Activated CD4-positive, alpha-beta T cell treated with anti-CD3 and anti-CD28 coated beads, Interleukin-2, Interleukin-4, amounts not matched to agents 100 ng/mL and 50 ng/mL, durations not matched to agents 16 hours and 8 hours (primary cell): ENCODE data around the gene HELZ.
"Not testable (repeated sequence)": the region's sequence is repeated elsewhere in the genome, so short reads cannot be mapped to it uniquely, and the experiment has no call there.

Source experiments
- DNase-seq: peaks from one replicate; pipeline ENCODE4 v3.0.0-alpha.2; 2020; ENCODE audit warnings: low spot score

Gene HELZ

GRCh38 chr17:67181825-67182224, 63.2 kb downstream of the HELZ start:
- no peak for DNase-seq

GRCh38 chr17:67180275-67180674, 64.7 kb downstream of the HELZ start:
- DNase-seq: no peak

- DNase-seq: no peak
Measured at GRCh38 chr17:67178555-67178954, 66.4 kb downstream of the HELZ start.

GRCh38 chr17:67177732-67178131, 67.3 kb downstream of the HELZ start:
- no peak for DNase-seq

GRCh38 chr17:67174190-67174589, 70.8 kb downstream of the HELZ start:
- no peak for DNase-seq

- no peak for DNase-seq
Measured at GRCh38 chr17:67171560-67171959, 73.4 kb downstream of the HELZ start.

GRCh38 chr17:67168496-67168895, 76.5 kb downstream of the HELZ start:
- DNase-seq: no peak

GRCh38 chr17:67165201-67165600, 79.8 kb downstream of the HELZ start:
- DNase-seq: no peak

GRCh38 chr17:67164302-67164701, 80.7 kb downstream of the HELZ start:
- DNase-seq: no peak

GRCh38 chr17:67162771-67163170, 82.2 kb downstream of the HELZ start:
- no peak for DNase-seq

- no peak for DNase-seq
Measured at GRCh38 chr17:67161573-67161972, 83.4 kb downstream of the HELZ start.

- no peak for DNase-seq
Measured at GRCh38 chr17:67160791-67161190, 84.2 kb downstream of the HELZ start.

- no peak for DNase-seq
Measured at GRCh38 chr17:67157732-67158639, 87.0 kb downstream of the HELZ start.

- DNase-seq: no peak
Measured at GRCh38 chr17:67156269-67157199, 88.5 kb downstream of the HELZ start.

- no peak for DNase-seq
Measured at GRCh38 chr17:67152824-67153223, 92.2 kb downstream of the HELZ start.

GRCh38 chr17:67151717-67152116, 93.3 kb downstream of the HELZ start:
- no peak for DNase-seq

GRCh38 chr17:67150826-67151225, 94.2 kb downstream of the HELZ start:
- DNase-seq: no peak

GRCh38 chr17:67148352-67148751, 96.6 kb downstream of the HELZ start:
- no peak for DNase-seq

- DNase-seq: no peak
Measured at GRCh38 chr17:67145183-67145805, 99.7 kb downstream of the HELZ start.

- DNase-seq: no peak
Measured at GRCh38 chr17:67143318-67143717, 101.7 kb downstream of the HELZ start.

GRCh38 chr17:67142030-67142429, 103.0 kb downstream of the HELZ start:
- DNase-seq: not testable (repeated sequence)
